Placental epithelial cell (primary cell): ENCODE results near the gene FDXACB1. TPM values are rescaled to one million over a fixed set of nuclear protein-coding genes. Genes with fewer than 3 reads are reported as not detected.

Source experiments
- small RNA-seq: library from RNA; depleted of rRNA; stranded (forward); fragments of <200 nt; gene quantifications from one replicate; pipeline ENCODE3, GENCODE V24; 2012
- total RNA-seq: library from RNA; depleted of rRNA; stranded (reverse); fragments of >200 nt; gene quantifications from 2 replicates; pipeline ENCODE4 v1.2.3, GENCODE V29; 2012

FDXACB1 gene, protein sequence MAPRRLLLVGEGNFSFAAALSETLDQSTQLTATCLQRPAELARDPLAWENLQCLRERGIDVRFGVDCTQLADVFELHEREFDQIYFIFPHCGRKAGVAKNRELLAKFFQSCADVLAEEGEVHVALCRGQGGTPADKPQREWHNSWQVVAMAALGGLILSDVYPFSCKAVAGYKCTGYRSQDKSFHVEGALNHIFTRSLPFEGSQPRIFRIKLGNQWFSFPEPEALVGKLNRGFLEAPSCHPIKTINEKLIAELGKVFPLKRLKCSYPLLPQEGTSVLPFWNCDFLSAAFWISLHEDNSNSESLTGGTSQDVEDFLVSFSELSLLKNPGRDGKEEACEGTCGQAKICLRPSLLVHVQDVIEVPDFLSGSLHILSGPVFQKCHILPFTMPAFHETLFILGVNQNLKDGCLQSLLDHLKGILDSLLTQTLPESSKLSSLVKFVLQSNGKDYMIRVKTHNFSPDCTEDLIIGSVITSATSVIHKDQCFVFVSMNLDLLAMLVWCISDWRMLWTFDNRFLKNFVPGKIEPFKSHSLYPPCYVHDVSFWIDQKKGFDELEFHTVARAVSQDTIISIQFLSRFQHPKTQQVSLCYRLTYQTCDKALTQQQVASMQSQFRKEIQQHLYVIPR
- 2.2 and 3.1 TPM in 2 replicates for total RNA-seq

DNA sequence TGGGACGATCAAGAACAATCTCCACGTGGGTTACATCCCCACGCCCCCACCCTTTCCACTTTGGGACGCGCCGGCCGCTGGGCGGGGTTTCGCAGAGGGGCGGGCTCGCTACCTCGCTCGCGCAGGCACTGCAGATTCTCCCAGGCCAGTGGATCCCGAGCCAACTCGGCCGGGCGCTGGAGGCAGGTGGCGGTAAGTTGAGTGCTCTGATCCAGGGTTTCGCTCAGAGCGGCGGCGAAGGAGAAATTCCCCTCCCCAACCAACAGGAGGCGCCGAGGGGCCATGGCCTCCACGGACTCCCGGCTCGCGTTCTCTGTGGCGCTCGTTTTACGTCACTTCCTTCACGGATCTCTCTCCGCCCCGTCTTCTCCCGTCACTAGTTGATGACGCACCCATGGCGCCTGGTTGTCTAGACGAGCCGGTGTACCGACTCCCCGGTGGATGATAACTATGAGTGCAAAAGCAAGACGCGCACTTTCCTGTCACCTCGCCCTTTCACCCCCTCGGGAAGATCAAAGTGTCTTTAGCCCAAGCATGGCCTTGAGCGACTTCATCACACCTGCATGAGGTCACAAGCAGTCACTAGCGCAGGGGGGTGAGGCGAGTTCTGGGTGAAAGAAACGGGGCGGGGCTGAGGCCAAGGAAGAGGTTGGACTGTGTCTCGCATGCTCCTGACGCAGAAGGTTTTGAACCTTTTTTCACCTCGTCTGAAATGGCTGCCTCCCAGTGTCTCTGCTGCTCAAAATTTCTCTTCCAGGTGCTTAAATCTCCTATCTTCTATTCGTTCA, at the start of gene FDXACB1, which contains the start of gene CFAP68:
Gene FDXACB1 (minus strand): TSS at position 317 of the 788 bp plus-strand sequence. CDS start 33 bp downstream, at position 284.
Gene CFAP68 (plus strand): TSS at position 693 of the 788 bp plus-strand sequence. CDS start 20 bp downstream, at position 713.

DNA sequence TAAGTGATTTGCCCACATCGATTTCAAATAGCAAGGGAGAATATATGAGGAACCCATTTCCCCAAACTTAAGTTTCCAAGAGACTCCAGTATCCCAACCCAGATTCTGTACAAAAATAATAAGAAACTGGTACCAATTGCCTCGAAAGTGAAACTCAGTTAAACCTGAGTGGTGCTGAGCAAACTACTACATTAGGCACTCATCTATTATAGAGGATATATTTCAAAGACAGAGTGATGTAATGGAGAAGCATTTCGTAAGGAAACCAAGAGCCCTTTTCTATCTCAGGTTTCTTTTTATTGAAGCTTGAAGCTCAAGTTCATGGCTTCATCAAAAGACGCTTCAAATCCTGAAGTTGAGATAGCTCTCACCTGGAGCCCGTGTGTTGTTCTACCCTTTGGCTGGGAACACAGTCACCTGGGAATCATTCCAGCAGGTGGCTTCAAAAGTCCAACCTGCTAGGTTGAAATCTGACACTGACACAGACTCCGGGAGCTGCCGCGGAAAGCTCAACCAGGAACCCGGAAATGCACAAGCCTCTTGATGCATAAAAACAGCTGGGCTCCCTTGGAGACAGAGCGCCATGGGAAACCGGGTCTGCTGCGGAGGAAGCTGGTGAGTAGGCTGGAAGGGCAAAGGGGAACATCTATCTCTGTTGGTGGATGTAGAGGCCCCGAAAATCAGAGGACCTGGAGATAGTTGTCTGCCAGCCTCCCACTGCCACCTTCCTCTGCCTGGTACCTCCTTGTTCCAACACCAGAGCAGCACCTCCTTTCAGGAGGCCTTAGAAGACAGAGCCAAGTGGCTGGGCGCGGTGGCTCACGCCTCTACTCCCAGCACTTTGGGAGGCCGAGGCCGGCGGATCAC, 39.7 kb upstream of the FDXACB1 start, which contains the start of gene C11orf52:
Gene C11orf52 (plus strand): TSS at position 524 of the 867 bp plus-strand sequence. CDS start 60 bp downstream, at position 584.

DNA sequence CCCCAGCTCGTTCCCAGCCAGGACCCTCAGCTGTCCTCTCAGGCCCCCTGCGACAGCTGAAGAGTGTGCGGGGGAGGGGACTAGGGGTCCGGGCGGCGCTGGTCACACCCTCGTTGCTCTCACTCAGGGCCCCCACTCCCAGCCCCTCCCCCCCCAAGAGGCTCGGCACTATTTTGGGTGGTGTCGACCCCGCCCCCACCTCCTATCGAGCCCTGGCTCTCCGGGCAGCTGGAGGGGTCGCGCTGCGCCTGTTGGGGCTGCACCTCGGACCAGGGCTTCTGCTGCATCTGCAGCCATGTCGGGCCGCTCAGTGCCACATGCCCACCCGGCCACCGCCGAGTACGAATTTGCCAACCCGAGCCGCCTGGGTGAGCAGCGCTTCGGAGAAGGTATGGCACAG, 33.6 kb upstream of the FDXACB1 start, which contains the start of gene HSPB2:
Gene HSPB2 (plus strand): TSS at position 200 of the 400 bp plus-strand sequence. CDS start 96 bp downstream, at position 296.

DNA sequence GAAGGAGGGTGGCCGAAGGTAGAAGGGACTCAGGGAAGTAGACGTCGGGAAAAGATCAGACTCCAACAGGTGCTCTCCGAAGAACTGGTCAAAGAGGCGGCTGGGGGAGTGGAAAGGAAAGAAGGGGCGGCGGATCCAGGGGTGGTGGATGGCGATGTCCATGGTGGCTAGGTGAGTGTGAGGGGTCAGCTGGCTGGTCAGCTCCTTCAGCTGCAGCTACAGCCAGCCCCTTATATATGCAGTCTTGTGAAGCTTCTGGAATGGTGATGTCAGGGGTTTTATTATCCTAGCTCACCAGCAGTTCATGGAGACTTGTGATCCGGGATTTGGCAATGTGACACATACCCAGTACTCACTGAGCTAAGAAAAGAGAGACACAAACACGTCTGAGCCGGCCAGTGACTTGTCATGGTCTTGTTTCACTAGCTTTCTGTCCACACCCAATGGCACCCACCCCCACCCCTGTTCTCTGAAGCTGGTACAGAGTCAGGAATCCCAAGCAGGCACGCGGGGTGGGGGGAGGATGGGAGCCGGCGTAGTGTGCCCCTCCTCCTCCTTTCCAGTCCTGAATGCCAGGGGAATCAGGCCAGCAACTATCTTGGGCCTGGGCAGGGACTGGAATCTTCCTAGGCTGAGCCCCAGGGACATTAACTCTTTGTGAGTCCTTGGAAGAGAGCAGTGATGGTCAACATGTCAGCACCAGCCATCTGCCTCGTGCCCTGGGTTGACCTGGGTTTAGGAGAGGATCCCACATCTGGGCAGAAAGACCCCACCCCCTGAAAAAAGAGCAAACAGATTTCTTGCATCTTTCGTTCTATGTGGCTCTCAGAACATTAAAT, 32.8 kb upstream of the FDXACB1 start, which contains the start of gene CRYAB:
Gene CRYAB (minus strand): TSS at position 208 of the 839 bp plus-strand sequence. CDS start 46 bp downstream, at position 162.

DNA sequence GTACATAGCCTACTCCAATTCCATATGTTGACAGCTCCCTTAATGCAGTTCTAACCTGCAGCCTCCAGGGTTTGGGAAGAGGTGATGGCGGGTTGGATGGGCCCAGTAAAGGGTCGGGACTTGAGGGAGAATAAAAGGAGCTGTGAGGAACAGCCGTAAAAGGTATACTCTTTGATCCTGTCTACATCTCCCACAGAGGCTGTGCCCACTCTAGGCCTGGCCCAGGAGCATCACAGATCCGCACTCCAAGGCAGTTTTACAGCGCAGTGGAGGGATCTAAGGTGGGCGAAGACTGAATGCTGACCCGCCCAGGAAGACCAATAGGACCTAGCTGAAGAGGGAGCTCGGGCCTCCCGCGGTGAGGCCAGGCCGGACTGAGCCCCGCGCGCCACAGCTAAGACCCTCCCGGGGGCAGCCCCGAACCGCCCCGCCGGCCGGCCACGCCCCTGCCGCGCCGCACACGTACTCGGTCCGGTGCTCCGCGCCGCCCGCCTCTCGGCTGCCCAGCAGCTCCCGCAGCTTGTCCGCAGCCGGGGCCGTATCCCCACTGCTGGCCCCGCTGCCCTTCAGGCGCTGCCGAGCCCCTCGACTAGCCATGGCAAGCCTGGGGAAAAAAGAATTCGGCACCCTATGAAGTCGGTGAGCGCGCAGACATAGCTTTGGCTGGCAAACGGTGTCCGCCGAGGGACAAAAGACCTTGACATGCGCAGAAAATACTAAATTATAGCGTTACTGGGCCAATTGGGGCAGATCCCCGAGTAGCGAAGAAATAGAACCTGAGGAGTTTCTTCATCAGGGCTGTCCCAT, 7.9 kb downstream of the FDXACB1 start, which contains the start of gene ALG9:
Gene ALG9 (minus strand): TSS at position 696 of the 807 bp plus-strand sequence. CDS start 99 bp downstream, at position 597.

Small RNA genes lying within 50 kb of the gene (small RNA-seq; reads per million reads assigned to genes)
- gene C11orf52 (0.14 reads per million), gene GNG5P3 (not detected), gene RNA5SP351 (not detected), gene RPL37AP8 (0.09 reads per million)

Other genes starting within 250 kb of the FDXACB1 start
- 12.6 and 32.2 TPM in 2 replicates for gene PPP2R1B, start 112.8 kb downstream of the FDXACB1 start, total RNA-seq
- gene ALG9, start 7.6 kb downstream of the FDXACB1 start, total RNA-seq = 30.6 and 66.7 TPM in 2 replicates
- 8.2 and 37.3 TPM in 2 replicates for gene CFAP68, start 376 bp upstream of the FDXACB1 start, total RNA-seq
- gene CRYAB, start 32.6 kb upstream of the FDXACB1 start, total RNA-seq = 19.2 and 33.7 TPM in 2 replicates
- 0.87 TPM in 1 of 2 replicates, not detected in the other for gene HSPB2, start 33.6 kb upstream of the FDXACB1 start, total RNA-seq
- 2.7 and 8.1 TPM in 2 replicates for gene C11orf52, start 39.7 kb upstream of the FDXACB1 start, total RNA-seq
- 14.9 and 19.5 TPM in 2 replicates for gene DIXDC1, start 58.2 kb upstream of the FDXACB1 start, total RNA-seq
- gene DLAT, start 146.2 kb upstream of the FDXACB1 start, total RNA-seq = 18.1 and 24.6 TPM in 2 replicates
- gene PIH1D2, start 194.9 kb upstream of the FDXACB1 start, total RNA-seq = 1.7 and 4.3 TPM in 2 replicates
- 28.7 and 31.8 TPM in 2 replicates for gene NKAPD1, start 195.1 kb upstream of the FDXACB1 start, total RNA-seq
- gene TIMM8B, start 207.6 kb upstream of the FDXACB1 start, total RNA-seq = 30.7 and 37.7 TPM in 2 replicates
- gene SDHD, start 207.7 kb upstream of the FDXACB1 start, total RNA-seq = 75.4 and 76.0 TPM in 2 replicates